ENCODE measurements around the gene WDR59. TPM values are rescaled to one million over a fixed set of nuclear protein-coding genes. Genes with fewer than 3 reads are reported as not detected.

Gene WDR59
- total and polyA plus RNA-seq, 2 donors from 2014 or later, result 32.6 to 60.0 TPM

- no peaks in the 10 kb centered on the region for H3K9me3 ChIP-seq (ENCODE audit: control insufficient read depth in 2 of 3, insufficient read depth in 1 of 3, low read length in 3 of 3)
- H3K36me3 ChIP-seq (ENCODE audit: control insufficient read depth in 2 of 3, insufficient read depth in 3 of 3, low read length in 3 of 3), result peaks cover 0 to 3% (median 2%) of the 10 kb centered on the region in 3 donors
- H3K9ac ChIP-seq (ENCODE audit: low read length in 3 of 3), result no peak overlapping the region
- DNase-seq, result peak in 1 of 5 donors; percentile 7
- no peak for FAIRE-seq
- H3K27me3 ChIP-seq (ENCODE audit: control insufficient read depth, insufficient read depth, low read length), result no peaks in the 10 kb centered on the region
- H3K27ac ChIP-seq (ENCODE audit: low read depth in 2 of 2, low read length in 2 of 2), result no peak overlapping the region
- H3K4me1 ChIP-seq (ENCODE audit: control insufficient read depth in 2 of 3, insufficient read depth in 2 of 3, low read depth in 1 of 3, low read length in 3 of 3), result peaks cover 0 to 2% (median 0%) of the 10 kb centered on the region in 3 donors
- TF ChIP-seq CTCF (IDR thresholded peaks at IDR 0.05; ENCODE audit: borderline replicate concordance, extremely low read depth, insufficient read depth), result no peak
- H3K4me3 ChIP-seq (ENCODE audit: low read length in 3 of 3), result no peak overlapping the region
- intact Hi-C loops (cut with DNase I), result no loop called here
Observed at GRCh38 chr16:74982256-74982655, 2.7 kb downstream of the WDR59 start.

GRCh38 chr16:74975591-74975990 lies 9.3 kb downstream of the WDR59 start:
- Histone ChIP-seq H3K27ac (ENCODE audit: low read depth in 2 of 2, low read length in 2 of 2) (no peak overlapping the region), H3K9me3 (ENCODE audit: control insufficient read depth in 2 of 3, insufficient read depth in 1 of 3, low read length in 3 of 3) (no peaks in the 10 kb centered on the region), H3K9ac (ENCODE audit: low read length in 3 of 3) (no peak overlapping the region), H3K27me3 (ENCODE audit: control insufficient read depth, insufficient read depth, low read length) (no peaks in the 10 kb centered on the region), H3K36me3 (ENCODE audit: control insufficient read depth in 2 of 3, insufficient read depth in 3 of 3, low read length in 3 of 3) (peaks cover 0 to 4% (median 3%) of the 10 kb centered on the region in 3 donors), H3K4me3 (ENCODE audit: low read length in 3 of 3) (no peak overlapping the region), H3K4me1 (ENCODE audit: control insufficient read depth in 2 of 3, insufficient read depth in 2 of 3, low read depth in 1 of 3, low read length in 3 of 3) (no peaks in the 10 kb centered on the region)
- DNase-seq (no peak), FAIRE-seq (no peak)
- intact Hi-C loops (cut with DNase I), result no loop called here
- TF ChIP-seq CTCF (IDR thresholded peaks at IDR 0.05; ENCODE audit: borderline replicate concordance, extremely low read depth, insufficient read depth), result no peak

GRCh38 chr16:74973304-74973703 lies 11.6 kb downstream of the WDR59 start:
- TF ChIP-seq CTCF (IDR thresholded peaks at IDR 0.05; ENCODE audit: borderline replicate concordance, extremely low read depth, insufficient read depth), result no peak
- Histone ChIP-seq H3K27ac (ENCODE audit: low read depth in 2 of 2, low read length in 2 of 2) (no peak overlapping the region), H3K4me3 (ENCODE audit: low read length in 3 of 3) (no peak overlapping the region), H3K9ac (ENCODE audit: low read length in 3 of 3) (no peak overlapping the region), H3K9me3 (ENCODE audit: control insufficient read depth in 2 of 3, insufficient read depth in 1 of 3, low read length in 3 of 3) (no peaks in the 10 kb centered on the region), H3K4me1 (ENCODE audit: control insufficient read depth in 2 of 3, insufficient read depth in 2 of 3, low read depth in 1 of 3, low read length in 3 of 3) (no peaks in the 10 kb centered on the region), H3K36me3 (ENCODE audit: control insufficient read depth in 2 of 3, insufficient read depth in 3 of 3, low read length in 3 of 3) (peaks cover 0 to 4% (median under 1%) of the 10 kb centered on the region in 3 donors), H3K27me3 (ENCODE audit: control insufficient read depth, insufficient read depth, low read length) (no peaks in the 10 kb centered on the region)
- DNase-seq, result no peak
- no peak for FAIRE-seq
- intact Hi-C loops (cut with DNase I), result no loop called here

- no peak overlapping the region for H3K27ac ChIP-seq (ENCODE audit: low read depth in 2 of 2, low read length in 2 of 2)
- no peaks in the 10 kb centered on the region for H3K9me3 ChIP-seq (ENCODE audit: control insufficient read depth in 2 of 3, insufficient read depth in 1 of 3, low read length in 3 of 3)
- H3K9ac ChIP-seq (ENCODE audit: low read length in 3 of 3), result no peak overlapping the region
- FAIRE-seq (no peak), DNase-seq (no peak)
- intact Hi-C loops (cut with DNase I), result no loop called here
- H3K27me3 ChIP-seq (ENCODE audit: control insufficient read depth, insufficient read depth, low read length), result no peaks in the 10 kb centered on the region
- peaks cover 0 to 6% (median 0%) of the 10 kb centered on the region in 3 donors for H3K4me1 ChIP-seq (ENCODE audit: control insufficient read depth in 2 of 3, insufficient read depth in 2 of 3, low read depth in 1 of 3, low read length in 3 of 3)
- no peak overlapping the region for H3K4me3 ChIP-seq (ENCODE audit: low read length in 3 of 3)
- H3K36me3 ChIP-seq (ENCODE audit: control insufficient read depth in 2 of 3, insufficient read depth in 3 of 3, low read length in 3 of 3), result peaks cover 4 to 19% (median 10%) of the 10 kb centered on the region in 3 donors
- no peak for TF ChIP-seq CTCF (IDR thresholded peaks at IDR 0.05; ENCODE audit: borderline replicate concordance, extremely low read depth, insufficient read depth)
Observed at GRCh38 chr16:74954763-74955162, 30.2 kb downstream of the WDR59 start.
